Stimulated activated naive B cell treated with anti-CD40 and anti-IgM and Interleukin-4, amounts not matched to agents 10 μg/mL and 1 μg/mL and 100 μg/mL, for 72 hours (primary cell): ENCODE measurements around the gene HAUS6.
A peak's percentile ranks its signal among the peaks of the same experiment; 100 is the strongest.
"Not testable (repeated sequence)": the region's sequence is repeated elsewhere in the genome, so short reads cannot be mapped to it uniquely, and the experiment has no call there.

Source experiments
- ATAC-seq, 2 donors: fragments of 150-1000 bp; cut with Tn5 transposase; replicated peaks; 2 replicates each; pipeline ENCODE4 v1.10.0; 2021; ENCODE audit warnings: moderate library complexity in 1 of 2
- DNase-seq: peaks from one replicate; pipeline ENCODE4 v3.0.0; 2021
- H3K27ac Mint-ChIP-seq: one replicate; pipeline ENCODE4 v1.8.0; 2022; ENCODE audit warnings: mild to moderate bottlenecking, mixed read lengths
- H3K27me3 Mint-ChIP-seq, 2 donors: one replicate each; pipeline ENCODE4 v1.8.0; 2022; ENCODE audit warnings: mixed read lengths in 2 of 2
- H3K36me3 Mint-ChIP-seq, 2 donors: one replicate each; pipeline ENCODE4 v1.8.0; 2022; ENCODE audit warnings: mixed read lengths in 2 of 2, mild to moderate bottlenecking in 1 of 2
- H3K4me1 Mint-ChIP-seq, 2 donors: one replicate each; pipeline ENCODE4 v1.8.0; 2022; ENCODE audit warnings: mixed read lengths in 2 of 2, mild to moderate bottlenecking in 1 of 2
- H3K4me3 Mint-ChIP-seq, 2 donors: one replicate each; pipeline ENCODE4 v1.8.0; 2022; ENCODE audit warnings: mild to moderate bottlenecking in 2 of 2, mixed read lengths in 2 of 2, moderate library complexity in 1 of 2
- H3K9me3 Mint-ChIP-seq, 2 donors: one replicate each; pipeline ENCODE4 v1.8.0; 2022; ENCODE audit warnings: mixed read lengths in 2 of 2, mild to moderate bottlenecking in 1 of 2

HAUS6 gene

DNA sequence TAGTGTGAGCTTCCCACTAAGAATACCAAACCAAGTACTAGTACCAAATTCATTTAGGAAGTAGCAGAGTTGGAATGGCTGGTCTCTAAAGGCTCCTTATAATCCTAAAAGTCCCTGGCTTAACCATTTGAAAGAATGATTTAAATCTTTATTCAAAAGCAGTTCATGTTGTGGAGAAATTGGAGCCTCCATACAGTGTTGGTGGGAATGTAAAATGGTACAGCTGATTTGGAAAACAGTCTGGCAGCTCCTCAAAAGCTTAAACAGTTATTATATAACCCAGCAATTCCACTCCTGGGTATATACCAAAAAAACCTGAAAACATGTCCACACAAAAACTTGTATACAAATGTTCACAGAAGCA, 21.7 kb upstream of the HAUS6 start:
- ATAC-seq (no peak), DNase-seq (no peak)
- H3K4me1 Mint-ChIP-seq = peaks cover 9 to 25% of the 10 kb centered on the region in 2 donors
- no peaks in the 10 kb centered on the region for H3K27me3 Mint-ChIP-seq
- no peak overlapping the region for H3K4me3 Mint-ChIP-seq
- H3K27ac Mint-ChIP-seq = no peak overlapping the region
- H3K9me3 Mint-ChIP-seq = no peaks in the 10 kb centered on the region
- H3K36me3 Mint-ChIP-seq = peaks cover 10 to 16% of the 10 kb centered on the region in 2 donors

DNA sequence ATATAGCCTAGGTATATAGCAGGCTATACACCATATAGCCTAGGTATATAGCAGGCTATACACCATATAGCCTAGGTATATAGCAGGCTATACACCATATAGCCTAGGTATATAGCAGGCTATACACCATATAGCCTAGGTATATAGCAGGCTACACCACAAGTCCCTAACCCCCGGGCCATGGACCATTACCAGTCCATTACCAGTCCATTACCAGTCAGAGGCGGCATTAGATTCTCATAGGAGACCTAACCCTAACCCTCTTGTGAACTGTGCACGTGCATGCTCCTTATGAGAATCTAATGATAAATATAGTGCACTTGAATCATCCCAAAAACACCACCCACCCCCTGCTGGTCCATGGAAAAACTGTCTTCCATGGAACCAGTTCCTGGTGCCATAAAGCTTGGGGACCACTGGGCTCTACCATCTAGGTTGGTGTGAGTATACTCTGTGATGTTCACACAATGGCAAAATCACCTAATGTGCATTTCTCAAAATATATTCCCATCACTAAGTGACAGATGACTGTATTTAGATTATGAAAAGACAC, 19.9 kb upstream of the HAUS6 start:
- Mint-ChIP-seq H3K4me3 (no peak overlapping the region), H3K9me3 (no peaks in the 10 kb centered on the region), H3K27me3 (no peaks in the 10 kb centered on the region), H3K36me3 (peaks cover 10 to 30% of the 10 kb centered on the region in 2 donors), H3K27ac (no peak overlapping the region), H3K4me1 (peaks cover 7 to 12% of the 10 kb centered on the region in 2 donors)
- ATAC-seq = no peak
- DNase-seq = no peak

DNA sequence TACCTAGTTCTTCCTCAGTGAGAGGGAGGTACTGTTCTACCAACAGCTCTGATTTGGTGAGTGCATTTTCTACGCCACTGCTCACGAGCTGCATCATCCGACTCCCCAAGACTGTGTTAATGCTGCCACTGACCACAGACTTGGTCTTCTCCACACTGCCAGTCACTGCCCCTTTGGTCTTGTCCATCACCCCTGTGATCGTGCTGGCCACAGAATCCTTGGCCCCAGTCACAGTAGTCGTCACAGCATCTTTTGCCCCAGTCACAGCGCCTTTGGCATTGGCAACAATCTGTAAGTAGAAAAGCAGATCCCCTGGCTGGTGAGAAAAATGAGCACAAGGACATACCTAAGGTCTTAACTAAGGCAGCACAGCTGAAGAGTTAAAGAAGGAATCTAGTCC, 18.2 kb upstream of the HAUS6 start:
- no peak for DNase-seq
- peaks cover 18 to 41% of the 10 kb centered on the region in 2 donors for H3K36me3 Mint-ChIP-seq
- ATAC-seq = no peak
- H3K9me3 Mint-ChIP-seq = no peaks in the 10 kb centered on the region
- no peaks in the 10 kb centered on the region for H3K27me3 Mint-ChIP-seq
- H3K4me3 Mint-ChIP-seq = no peak overlapping the region
- H3K4me1 Mint-ChIP-seq = peaks cover 5% of the 10 kb centered on the region in 2 donors
- no peak overlapping the region for H3K27ac Mint-ChIP-seq

DNA sequence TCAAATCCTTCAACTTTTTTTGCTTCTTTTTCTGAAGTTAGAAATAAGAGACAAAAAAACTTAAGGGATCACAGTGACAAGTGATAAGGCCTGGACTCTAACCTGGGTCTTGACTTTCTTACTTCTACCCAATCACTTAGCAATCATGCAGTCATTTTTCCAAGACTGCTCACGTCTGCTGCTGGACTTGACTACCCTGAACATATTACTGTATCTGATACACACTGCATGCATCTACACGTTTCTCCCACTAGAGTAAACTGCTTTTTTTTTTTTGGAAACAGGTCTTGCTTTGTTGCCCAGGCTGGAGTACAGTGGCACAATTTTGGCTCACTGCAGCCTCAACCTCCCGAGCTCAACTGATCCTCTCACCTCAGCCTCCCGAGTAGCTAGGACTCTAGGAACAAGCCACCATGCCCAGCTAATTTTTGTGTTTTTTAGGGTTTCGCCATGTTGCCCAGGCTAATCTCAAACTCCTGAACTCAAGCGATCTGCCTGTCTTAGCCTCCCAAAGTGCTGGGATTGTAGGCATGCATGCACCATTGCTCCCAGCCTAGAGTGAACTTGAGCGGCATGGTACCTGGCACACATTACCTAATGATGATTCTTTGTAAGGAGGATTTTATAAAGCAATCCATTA, 17.2 kb upstream of the HAUS6 start:
- Mint-ChIP-seq H3K4me1 (peaks cover 5% of the 10 kb centered on the region in 2 donors), H3K27ac (peak overlapping the region; percentile 65), H3K36me3 (peaks cover 18 to 48% of the 10 kb centered on the region in 2 donors), H3K4me3 (no peak overlapping the region), H3K27me3 (no peaks in the 10 kb centered on the region), H3K9me3 (no peaks in the 10 kb centered on the region)
- DNase-seq = no peak
- ATAC-seq = no peak

DNA sequence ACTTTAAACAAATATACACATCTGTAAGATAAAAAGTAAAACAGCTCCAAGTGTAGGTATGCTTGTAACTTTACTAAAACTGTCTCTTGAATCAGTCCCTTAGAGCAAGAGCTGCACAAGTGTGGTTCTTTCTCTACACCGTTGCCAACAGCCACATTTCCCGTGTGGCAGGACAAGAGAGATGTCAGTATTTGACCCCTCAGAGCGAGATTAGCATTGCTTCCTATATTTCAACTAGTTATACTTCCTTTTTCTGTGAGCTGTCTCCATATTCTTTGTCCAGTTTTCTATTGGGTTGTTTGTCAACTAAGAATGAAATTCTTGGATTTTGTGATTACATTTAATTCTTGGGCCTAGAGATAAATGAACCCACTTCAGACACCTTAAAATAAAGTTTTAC, 16.5 kb upstream of the HAUS6 start:
- H3K4me1 Mint-ChIP-seq = peaks cover 5% of the 10 kb centered on the region in 2 donors
- H3K27ac Mint-ChIP-seq = no peak overlapping the region
- H3K36me3 Mint-ChIP-seq = peaks cover 18 to 55% of the 10 kb centered on the region in 2 donors
- no peaks in the 10 kb centered on the region for H3K27me3 Mint-ChIP-seq
- DNase-seq = no peak
- H3K4me3 Mint-ChIP-seq = no peak overlapping the region
- ATAC-seq = no peak
- no peaks in the 10 kb centered on the region for H3K9me3 Mint-ChIP-seq

DNA sequence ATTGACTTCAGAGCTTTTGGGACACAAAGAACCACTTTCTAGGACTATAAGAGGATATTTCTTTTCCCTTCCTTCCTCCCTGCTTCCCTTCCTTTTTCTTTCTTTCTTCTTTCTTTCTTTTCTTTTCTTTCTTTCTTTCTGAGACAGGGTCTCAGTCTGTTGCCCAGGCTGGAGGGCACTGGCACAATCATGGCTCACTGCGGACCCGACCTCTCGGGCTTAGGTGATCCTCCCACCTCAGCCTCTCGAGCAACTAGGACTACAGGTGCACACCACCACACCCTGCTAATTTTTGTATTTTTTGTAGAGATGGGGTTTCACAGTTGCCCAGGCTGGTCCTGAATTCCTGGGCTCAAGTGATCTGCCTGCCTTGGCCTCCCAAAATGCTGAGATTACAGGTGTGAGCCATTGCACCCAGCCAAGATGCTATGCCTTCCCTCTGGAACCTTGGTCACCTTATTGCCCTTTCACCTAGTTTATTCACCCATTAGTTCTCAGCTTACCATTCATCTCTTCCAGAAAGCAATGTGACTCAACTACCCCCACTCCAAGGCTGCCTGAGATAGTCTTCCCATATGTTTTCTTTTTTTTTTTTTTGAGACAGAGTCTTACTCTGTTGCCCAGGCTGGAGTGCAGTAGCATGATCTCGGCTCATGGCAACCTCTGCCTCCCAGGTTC, 14.5 kb upstream of the HAUS6 start:
- Mint-ChIP-seq H3K27me3 (no peaks in the 10 kb centered on the region), H3K4me3 (no peak overlapping the region), H3K27ac (no peak overlapping the region), H3K9me3 (no peaks in the 10 kb centered on the region), H3K4me1 (no peaks in the 10 kb centered on the region), H3K36me3 (peaks cover 18 to 58% of the 10 kb centered on the region in 2 donors)
- DNase-seq = no peak
- ATAC-seq = no peak

DNA sequence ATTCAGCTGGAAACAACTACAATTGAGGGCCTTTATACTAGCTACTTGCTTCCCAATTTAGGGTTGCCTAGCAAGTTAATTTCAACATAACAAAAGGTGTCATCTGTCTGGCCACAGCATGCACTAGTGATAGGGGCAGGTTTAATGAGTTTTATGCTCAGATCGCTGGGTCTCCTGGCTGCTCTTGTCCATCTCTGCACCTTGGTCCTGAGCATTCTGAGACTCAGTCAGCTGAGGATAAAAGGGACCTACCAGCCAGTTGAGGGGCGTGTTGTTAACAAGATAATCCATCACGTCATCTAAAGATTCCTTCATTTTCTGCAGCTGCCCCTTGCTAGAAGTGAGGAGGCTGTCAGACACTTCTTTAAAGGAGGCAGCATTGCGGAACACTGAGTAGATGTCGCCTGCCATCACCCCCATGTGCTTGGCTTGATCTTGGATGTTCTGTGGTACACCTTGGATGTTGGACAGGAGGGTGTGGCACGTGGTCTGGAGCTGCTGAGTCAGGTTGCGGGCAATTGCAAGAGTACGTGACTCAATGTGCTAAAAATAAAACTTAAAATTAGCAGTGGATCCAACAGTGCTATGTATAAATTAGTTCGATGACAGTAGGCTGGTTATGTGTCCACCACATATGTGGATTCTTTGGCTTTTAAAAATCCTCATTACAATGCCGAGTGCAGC, 13.5 kb upstream of the HAUS6 start:
- peaks cover 18 to 57% of the 10 kb centered on the region in 2 donors for H3K36me3 Mint-ChIP-seq
- H3K4me1 Mint-ChIP-seq = no peaks in the 10 kb centered on the region
- ATAC-seq (no peak), DNase-seq (no peak)
- no peaks in the 10 kb centered on the region for H3K27me3 Mint-ChIP-seq
- H3K4me3 Mint-ChIP-seq = no peak overlapping the region
- H3K9me3 Mint-ChIP-seq = no peaks in the 10 kb centered on the region
- no peak overlapping the region for H3K27ac Mint-ChIP-seq

DNA sequence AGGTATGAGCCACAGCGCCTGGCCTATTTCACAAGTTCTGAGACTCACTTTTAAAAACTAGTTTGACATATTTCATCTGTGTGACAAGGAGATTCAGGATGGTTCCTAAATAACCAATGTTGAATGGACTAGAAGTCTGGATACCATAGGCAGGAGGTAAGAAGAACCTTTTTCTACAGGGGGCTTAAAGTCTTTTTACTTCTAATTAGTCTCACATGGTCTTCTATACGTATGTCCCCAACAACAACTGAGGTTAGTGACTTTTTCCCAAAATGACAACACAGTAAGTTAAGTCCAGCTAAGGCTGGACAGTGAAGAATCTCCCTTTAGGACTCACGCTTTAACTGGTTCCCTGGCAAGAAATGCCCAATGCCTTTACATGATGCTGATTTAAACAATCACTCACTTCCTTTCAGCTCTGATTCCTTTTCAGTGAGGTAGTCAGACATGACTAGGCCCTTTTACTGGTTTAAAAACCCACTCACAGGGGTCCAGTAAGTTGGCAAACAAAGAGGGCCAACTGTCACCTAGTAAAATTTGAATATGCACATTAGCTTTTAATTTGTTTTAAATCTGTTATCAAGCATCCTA, 12.1 kb upstream of the HAUS6 start:
- H3K27me3 Mint-ChIP-seq = no peaks in the 10 kb centered on the region
- no peak overlapping the region for H3K4me3 Mint-ChIP-seq
- DNase-seq (no peak), ATAC-seq (no peak)
- H3K9me3 Mint-ChIP-seq = no peaks in the 10 kb centered on the region
- no peak overlapping the region for H3K27ac Mint-ChIP-seq
- H3K4me1 Mint-ChIP-seq = no peaks in the 10 kb centered on the region
- H3K36me3 Mint-ChIP-seq = peaks cover 9 to 45% of the 10 kb centered on the region in 2 donors

DNA sequence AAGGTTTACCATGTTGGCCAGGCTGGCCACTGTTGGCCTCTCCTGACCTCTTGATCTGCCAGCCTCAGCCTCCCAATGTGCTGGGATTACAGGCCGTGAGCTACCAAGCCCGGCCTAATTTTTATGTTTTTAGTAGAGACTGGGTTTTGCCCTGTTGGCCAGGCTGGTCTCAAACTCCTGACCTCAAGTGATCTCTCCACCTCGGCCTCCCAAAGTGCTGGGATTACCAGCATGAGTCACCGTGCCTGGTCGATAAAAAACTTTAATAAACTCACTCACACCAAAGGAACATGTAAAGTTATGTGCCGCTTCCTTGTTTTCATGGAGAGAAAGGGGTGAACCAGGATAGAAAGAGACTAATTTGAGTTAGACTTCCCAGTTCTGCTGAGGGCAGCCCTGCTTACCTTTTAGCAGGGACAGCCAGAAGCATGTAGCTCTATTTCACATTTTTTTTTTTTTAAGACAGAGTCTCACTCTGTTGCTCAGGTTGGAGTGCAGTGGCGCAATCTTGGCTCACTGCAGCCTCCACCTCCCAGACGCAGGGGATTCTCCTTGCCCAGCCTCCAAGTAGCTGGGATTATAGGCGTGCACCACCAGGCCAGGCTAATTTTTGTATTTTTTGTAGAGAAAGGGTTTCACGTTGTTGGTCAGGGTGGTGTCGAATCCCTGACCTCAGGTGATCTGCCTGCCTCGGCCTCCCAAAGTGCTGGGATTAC, 11.4 kb upstream of the HAUS6 start:
- Mint-ChIP-seq H3K9me3 (no peaks in the 10 kb centered on the region), H3K4me1 (no peaks in the 10 kb centered on the region), H3K4me3 (no peak overlapping the region), H3K27me3 (no peaks in the 10 kb centered on the region), H3K27ac (no peak overlapping the region), H3K36me3 (peaks cover 9 to 39% of the 10 kb centered on the region in 2 donors)
- DNase-seq (no peak), ATAC-seq (no peak)

DNA sequence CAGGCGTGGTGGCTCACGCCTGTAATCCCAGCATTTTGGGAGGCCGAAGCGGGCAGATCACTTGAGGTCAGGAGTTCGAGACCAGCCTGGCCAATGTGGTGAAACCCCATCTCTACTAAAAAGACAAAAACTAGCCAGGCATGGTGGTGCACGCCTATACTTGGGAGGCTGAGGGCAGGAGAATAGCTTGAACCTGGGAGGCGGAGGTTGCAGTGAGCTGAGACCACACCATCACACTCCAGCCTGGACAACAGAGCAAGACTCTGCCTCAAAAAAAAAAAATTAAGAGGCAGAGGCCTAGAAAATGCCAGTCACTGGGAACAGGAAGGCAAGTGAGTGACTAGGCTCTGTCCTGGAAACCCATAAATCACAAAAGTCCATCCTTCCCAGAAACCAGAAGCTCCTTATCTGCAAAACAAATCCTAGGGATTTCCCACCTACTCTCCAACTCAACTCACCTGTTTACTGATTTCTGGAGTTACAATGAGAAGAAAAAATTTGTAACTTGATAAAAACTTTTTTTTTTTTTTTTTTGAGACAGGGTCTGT, 10.4 kb upstream of the HAUS6 start:
- H3K27me3 Mint-ChIP-seq, H3K27ac Mint-ChIP-seq, DNase-seq, H3K4me1 Mint-ChIP-seq, H3K9me3 Mint-ChIP-seq, ATAC-seq, H3K4me3 Mint-ChIP-seq: not testable (repeated sequence)
- peaks cover 9 to 33% of the 10 kb centered on the region in 2 donors for H3K36me3 Mint-ChIP-seq

DNA sequence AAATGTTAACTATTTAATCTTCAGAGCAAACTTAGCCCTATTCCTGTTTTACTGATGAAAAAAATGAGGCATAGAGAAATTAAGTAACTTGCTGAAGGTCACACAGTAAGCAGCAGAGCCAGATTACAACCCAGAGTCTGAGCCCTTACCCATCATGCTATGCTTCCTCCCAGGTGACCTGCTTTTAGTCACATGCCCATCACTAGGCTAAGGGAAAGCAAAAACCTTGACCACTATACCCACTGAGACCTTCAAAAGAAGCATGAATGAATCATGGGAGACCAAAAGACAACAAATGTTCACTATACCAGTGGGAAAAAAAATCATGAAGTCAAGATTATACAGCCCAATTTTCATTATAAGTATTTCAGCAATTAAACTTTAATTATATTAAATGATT, 5.3 kb upstream of the HAUS6 start:
- no peak overlapping the region for H3K4me3 Mint-ChIP-seq
- H3K36me3 Mint-ChIP-seq = no peaks in the 10 kb centered on the region
- H3K27ac Mint-ChIP-seq = no peak overlapping the region
- peak; percentile 41 to 53 for ATAC-seq
- H3K9me3 Mint-ChIP-seq = no peaks in the 10 kb centered on the region
- no peaks in the 10 kb centered on the region for H3K27me3 Mint-ChIP-seq
- H3K4me1 Mint-ChIP-seq = no peaks in the 10 kb centered on the region
- DNase-seq = no peak

DNA sequence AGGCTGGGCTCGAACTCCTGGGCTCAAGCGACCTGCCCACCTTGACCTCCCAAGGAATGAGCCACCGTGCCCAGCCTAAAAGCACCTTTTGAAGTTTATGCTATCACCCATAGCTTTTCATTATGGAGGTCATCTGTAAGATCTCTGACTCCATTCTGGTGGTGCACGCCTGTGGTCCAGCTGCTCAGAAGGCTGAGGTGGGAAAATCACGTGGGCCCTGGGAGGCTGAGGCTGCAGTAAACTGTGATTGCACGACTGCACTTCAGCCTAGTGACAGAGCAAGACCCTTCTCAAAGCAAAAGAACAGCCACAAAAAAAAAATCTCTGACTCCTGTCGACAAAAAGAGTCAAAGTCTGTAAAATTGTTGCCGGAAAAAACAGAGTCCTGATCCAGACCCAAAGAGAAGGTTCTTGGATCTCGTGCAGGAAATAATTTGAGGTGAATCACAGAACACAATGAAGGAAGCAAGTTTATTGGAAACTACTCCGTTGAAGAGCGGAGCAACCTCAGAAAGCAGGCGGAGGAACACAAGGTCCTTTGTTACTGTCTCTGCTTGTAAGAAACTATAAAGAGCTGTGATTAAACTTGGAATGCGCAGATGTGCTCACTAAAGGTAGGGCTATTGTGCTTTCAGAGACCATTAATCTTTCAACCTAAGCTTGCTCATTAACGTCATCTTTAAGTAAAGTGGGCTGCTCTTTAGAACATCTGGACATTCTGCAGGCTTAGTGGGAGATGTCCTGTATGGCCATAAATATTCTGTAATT, 2.0 kb upstream of the HAUS6 start:
- peaks cover 0 to 3% of the 10 kb centered on the region in 2 donors for H3K36me3 Mint-ChIP-seq
- H3K4me3 Mint-ChIP-seq = no peak overlapping the region
- no peaks in the 10 kb centered on the region for H3K27me3 Mint-ChIP-seq
- H3K4me1 Mint-ChIP-seq = peaks cover 4 to 7% of the 10 kb centered on the region in 2 donors
- H3K9me3 Mint-ChIP-seq = no peaks in the 10 kb centered on the region
- DNase-seq = no peak
- no peak overlapping the region for H3K27ac Mint-ChIP-seq
- ATAC-seq = no peak

DNA sequence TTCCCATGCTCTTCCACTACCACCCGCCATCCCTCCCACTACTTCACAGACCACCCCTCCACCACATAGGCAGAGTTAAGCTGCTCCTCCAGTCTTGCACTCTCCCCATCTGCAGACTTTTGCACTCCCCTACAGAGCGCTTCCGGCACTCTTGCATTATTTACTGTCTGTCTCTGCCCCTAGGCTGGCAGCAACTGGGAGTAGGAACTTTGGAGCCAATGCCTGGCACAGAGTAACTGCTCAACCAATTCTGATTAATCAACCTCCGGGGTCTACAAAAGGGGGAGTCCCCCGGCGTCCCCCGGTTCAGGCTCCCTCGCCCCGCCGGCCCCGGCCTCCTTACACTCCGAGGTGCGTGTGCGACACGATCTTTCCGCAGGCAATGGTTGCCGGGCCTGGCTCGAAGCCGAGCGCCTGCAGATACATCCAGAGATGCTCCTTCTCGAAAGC, 498 bp downstream of the HAUS6 start:
- Mint-ChIP-seq H3K27me3 (no peaks in the 10 kb centered on the region), H3K27ac (peak overlapping the region; percentile 95), H3K36me3 (peaks cover 6 to 15% of the 10 kb centered on the region in 2 donors), H3K4me3 (peak overlapping the region; percentile 91 to 92), H3K4me1 (peaks cover 10 to 18% of the 10 kb centered on the region in 2 donors), H3K9me3 (no peaks in the 10 kb centered on the region)
- no peak for DNase-seq
- ATAC-seq = peak; percentile 36
